ENCODE measurements around the gene MGARP.
"Not testable (repeated sequence)": the region's sequence is repeated elsewhere in the genome, so short reads cannot be mapped to it uniquely, and the experiment has no call there.

MGARP gene

GRCh38 chr4:139295206-139295941 lies 15.3 kb upstream of the MGARP start:
- peak; percentile 94 for DNase-seq

GRCh38 chr4:139286186-139286698 lies 6.2 kb upstream of the MGARP start:
- DNase-seq, result no peak

GRCh38 chr4:139282721-139283075 lies 2.7 kb upstream of the MGARP start:
- DNase-seq, result no peak

GRCh38 chr4:139282065-139282720 lies 2.2 kb upstream of the MGARP start:
- no peak for DNase-seq

GRCh38 chr4:139278912-139279759 lies 889 bp downstream of the MGARP start:
- no peak for DNase-seq

GRCh38 chr4:139278485-139278884 lies 1.5 kb downstream of the MGARP start:
- DNase-seq, result no peak

GRCh38 chr4:139275281-139275735 lies 4.7 kb downstream of the MGARP start:
- no peak for DNase-seq

GRCh38 chr4:139274790-139275189 lies 5.2 kb downstream of the MGARP start:
- DNase-seq, result no peak

GRCh38 chr4:139273835-139274234 lies 6.2 kb downstream of the MGARP start:
- no peak for DNase-seq

- DNase-seq, result no peak
These were observed 12.7 kb downstream of the MGARP start for GRCh38 chr4:139267301-139267700.

GRCh38 chr4:139266583-139267257 lies 13.3 kb downstream of the MGARP start:
- DNase-seq, result peak; percentile 60

- no peak for DNase-seq
These were observed 13.8 kb downstream of the MGARP start for GRCh38 chr4:139266208-139266582.

- DNase-seq, result no peak
These were observed 14.4 kb downstream of the MGARP start for GRCh38 chr4:139265654-139266053.

- no peak for DNase-seq
These were observed 23.7 kb downstream of the MGARP start for GRCh38 chr4:139256349-139256748.

GRCh38 chr4:139255581-139255980 lies 24.4 kb downstream of the MGARP start:
- DNase-seq, result not testable (repeated sequence)

- DNase-seq, result no peak
These were observed 26.3 kb downstream of the MGARP start for GRCh38 chr4:139253713-139254112.

GRCh38 chr4:139253046-139253445 lies 27.0 kb downstream of the MGARP start:
- no peak for DNase-seq

- no peak for DNase-seq
These were observed 32.3 kb downstream of the MGARP start for GRCh38 chr4:139247700-139248238.

- DNase-seq, result no peak
These were observed 32.8 kb downstream of the MGARP start for GRCh38 chr4:139247241-139247640.

GRCh38 chr4:139246166-139246565 lies 33.9 kb downstream of the MGARP start:
- DNase-seq, result no peak

- DNase-seq, result no peak
These were observed 34.4 kb downstream of the MGARP start for GRCh38 chr4:139245590-139245989.

All from NCI-H82 (cell line).